ENCODE data around the gene CPSF4L.

DNA sequence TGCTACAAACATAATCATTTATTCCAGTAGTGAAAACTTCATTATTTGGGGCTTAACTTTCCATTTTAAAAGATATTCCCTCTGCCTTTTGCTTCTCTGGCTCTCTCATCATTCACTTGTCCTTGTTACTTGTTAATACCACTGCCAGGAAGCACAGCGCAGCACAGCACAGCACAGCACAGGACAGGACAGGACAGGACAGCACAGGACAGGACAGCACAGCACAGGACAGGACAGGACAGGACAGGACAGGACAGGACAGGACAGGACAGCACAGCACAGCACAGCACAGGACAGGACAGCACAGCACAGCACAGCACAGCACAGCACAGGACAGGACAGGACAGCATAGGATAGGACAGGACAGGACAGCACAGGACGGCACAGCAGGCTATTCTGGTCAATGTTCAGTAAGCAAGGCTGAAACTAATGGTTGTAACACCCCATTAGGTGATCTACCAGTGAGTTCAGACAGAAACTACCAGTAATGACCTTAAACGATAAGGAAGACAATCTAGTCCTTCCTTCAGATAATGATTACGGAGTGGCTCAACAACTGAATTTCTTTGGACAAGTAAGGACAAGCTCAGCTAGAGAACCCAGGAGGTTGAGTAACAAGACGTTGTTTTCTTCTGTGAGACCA, 36.9 kb downstream of the CPSF4L start:
- TF ChIP-seq POLR2A (IDR thresholded peaks at IDR 0.05) (no peak), CTCF (IDR thresholded peaks at IDR 0.05) (no peak)
